Neural cell (in vitro differentiated cells): ENCODE measurements around the gene DACT2.

Source experiments
- CTCF ChIP-seq: fragments of 450-650 bp; IDR thresholded peaks from 2 replicates; pipeline ENCODE4 v1.5.1; 2014; ENCODE audit warnings: antibody characterized with exemption, mild to moderate bottlenecking, moderate library complexity; ENCODE audit not compliant: poor library complexity, severe bottlenecking
- EP300 ChIP-seq: fragments of 450-650 bp; conservative IDR thresholded peaks from 2 replicates; pipeline ENCODE4 v1.6.1; 2014; ENCODE audit warnings: antibody characterized with exemption, mild to moderate bottlenecking, moderate library complexity; ENCODE audit not compliant: poor library complexity, severe bottlenecking
- EZH2 ChIP-seq: fragments of 200-600, 300-800 bp; shearing (Covaris generic), sonication (generic); IDR thresholded peaks from 2 replicates; pipeline ENCODE4 v1.6.1; 2014; ENCODE audit warnings: antibody characterized with exemption, low read length, borderline replicate concordance, mild to moderate bottlenecking; ENCODE audit not compliant: insufficient read depth, poor library complexity, severe bottlenecking
- POLR2AphosphoS5 ChIP-seq: IDR thresholded peaks from 2 replicates; pipeline ENCODE4 v1.6.1; 2012
- RAD21 ChIP-seq: fragments of 450-650 bp; conservative IDR thresholded peaks from 2 replicates; pipeline ENCODE4 v1.6.1; 2014; ENCODE audit warnings: antibody characterized with exemption, mild to moderate bottlenecking, moderate library complexity
- REST ChIP-seq: IDR thresholded peaks from 2 replicates; pipeline ENCODE4 v1.6.1; 2012; ENCODE audit warnings: borderline replicate concordance
- SMC3 ChIP-seq: fragments of 450-650 bp; conservative IDR thresholded peaks from 2 replicates; pipeline ENCODE4 v1.6.1; 2014; ENCODE audit warnings: antibody characterized with exemption, mild to moderate bottlenecking, moderate library complexity; ENCODE audit not compliant: poor library complexity
- TAF1 ChIP-seq: IDR thresholded peaks from 2 replicates; pipeline ENCODE4 v1.6.1; 2012; ENCODE audit warnings: low read depth

- TF ChIP-seq CTCF (no peak), EZH2 (no peak), EP300 (no peak), SMC3 (no peak), POLR2AphosphoS5 (no peak), RAD21 (no peak), TAF1 (no peak), REST (no peak)
Measured at GRCh38 chr6:168264593-168265335, 54.8 kb downstream of the DACT2 start.
